SK-N-SH (cell line): ENCODE measurements around the gene KCNK18. TPM values are rescaled to one million over a fixed set of nuclear protein-coding genes. Genes with fewer than 3 reads are reported as not detected.
A peak's percentile ranks its signal among the peaks of the same experiment; 100 is the strongest.

Experiments
- CTCF ChIA-PET: fragments of 300-600, 350-600 bp; formaldehyde crosslinking; extraction: SDS; loops from one replicate; lab custom pipeline; 2021; lab: Yijun Ruan, JAX
- POLR2A ChIA-PET: fragments of 350-600 bp; sonication (Branson Sonifier 250); formaldehyde crosslinking; extraction: SDS; loops from one replicate; lab custom pipeline; 2020; ENCODE audit warnings: antibody characterized with exemption, inconsistent platforms; lab: Yijun Ruan, JAX
- DNase-seq: peaks from one replicate; pipeline ENCODE4 v3.0.0; 2012
- H2AFZ ChIP-seq: fragments of 200-600 bp; sonication (generic); 2 replicates; pipeline ENCODE4 v1.8.1; 2016; ENCODE audit warnings: antibody characterized with exemption, mild to moderate bottlenecking, low read depth
- H3F3A ChIP-seq: fragments of 200-600 bp; sonication (generic); replicated peaks from 2 replicates; pipeline ENCODE3; 2016; ENCODE audit warnings: antibody characterized with exemption, mild to moderate bottlenecking; ENCODE audit not compliant: insufficient read depth
- H3K27ac ChIP-seq, 2 experiments: fragments of 200-500 bp in 1 of 2; fragments of 200-600 bp in 1 of 2; sonication (Bioruptor generic) in 1 of 2; sonication (generic), shearing (Covaris generic) in 1 of 2; 2 replicates each; pipeline versions ENCODE4 v1.5.1 to v1.6.1; 2014 to 2016; ENCODE audit warnings: low read depth in 2 of 2, inconsistent platforms in 1 of 2, low read length in 1 of 2, mild to moderate bottlenecking in 1 of 2, mixed read lengths in 1 of 2
- H3K27me3 ChIP-seq: fragments of 200-600 bp; sonication (generic), shearing (Covaris generic); 2 replicates; pipeline ENCODE4 v1.6.1; 2016; ENCODE audit warnings: mixed run types; ENCODE audit not compliant: insufficient read depth
- H3K36me3 ChIP-seq, 2 experiments: fragments of 200-500 bp in 1 of 2; fragments of 200-600 bp in 1 of 2; sonication (Bioruptor generic) in 1 of 2; sonication (generic) in 1 of 2; replicated peaks in 1 of 2; 2 replicates each; pipeline versions ENCODE3 to v1.5.1; 2014 to 2016; ENCODE audit warnings: low read length in 1 of 2, mild to moderate bottlenecking in 1 of 2; ENCODE audit not compliant: insufficient read depth in 2 of 2, control insufficient read depth in 1 of 2
- H3K4me1 ChIP-seq, 2 experiments: fragments of 200-500 bp in 1 of 2; fragments of 200-600 bp in 1 of 2; sonication (Bioruptor generic) in 1 of 2; sonication (generic), shearing (Covaris generic) in 1 of 2; 2 replicates each; pipeline versions ENCODE4 v1.5.1 to v1.6.1; 2014 to 2016; ENCODE audit warnings: low read depth in 1 of 2, low read length in 1 of 2, mixed run types in 1 of 2; ENCODE audit not compliant: insufficient read depth in 2 of 2, control insufficient read depth in 1 of 2
- H3K4me2 ChIP-seq: fragments of 200-600 bp; sonication (generic), shearing (Covaris generic); 2 replicates; pipeline ENCODE4 v1.6.1; 2017; ENCODE audit warnings: mixed run types
- H3K4me3 ChIP-seq, 2 experiments: fragments of 200-500 bp in 1 of 2; fragments of 200-600 bp in 1 of 2; sonication (Bioruptor generic) in 1 of 2; sonication (generic), shearing (Covaris generic) in 1 of 2; 2 replicates each; pipeline versions ENCODE4 v1.5.1 to v1.8.1; 2014 to 2016; ENCODE audit warnings: low read depth in 2 of 2, inconsistent platforms in 1 of 2, low read length in 1 of 2, mild to moderate bottlenecking in 1 of 2, mixed read lengths in 1 of 2, moderate library complexity in 1 of 2
- H3K79me2 ChIP-seq: fragments of 200-600 bp; sonication (generic); 2 replicates; pipeline ENCODE4 v1.8.1; 2017; ENCODE audit warnings: mild to moderate bottlenecking; ENCODE audit not compliant: insufficient read depth
- H3K9ac ChIP-seq: fragments of 200-600 bp; sonication (generic); 2 replicates; pipeline ENCODE4 v1.6.1; 2017; ENCODE audit warnings: mixed run types
- H3K9me2 ChIP-seq: fragments of 200-600 bp; sonication (generic); 2 replicates; pipeline ENCODE4 v1.6.1; 2017; ENCODE audit warnings: mixed run types
- H3K9me3 ChIP-seq: fragments of 200-600 bp; sonication (generic); 2 replicates; pipeline ENCODE4 v1.6.1; 2017; ENCODE audit warnings: mixed run types, mild to moderate bottlenecking, moderate library complexity
- H4K20me1 ChIP-seq: fragments of 200-600 bp; sonication (generic); 2 replicates; pipeline ENCODE4 v1.6.1; 2017; ENCODE audit warnings: mild to moderate bottlenecking, mixed run types; ENCODE audit not compliant: insufficient read depth
- CTCF ChIP-seq: fragments of 200-600 bp; sonication (generic); IDR thresholded peaks from 2 replicates; pipeline ENCODE4 v1.6.1; 2017; ENCODE audit warnings: antibody characterized with exemption, mild to moderate bottlenecking, moderate library complexity
- ELF1 ChIP-seq: IDR thresholded peaks from 2 replicates; pipeline ENCODE4 v1.4.0; 2012
- FOSL2 ChIP-seq: IDR thresholded peaks from 2 replicates; pipeline ENCODE4 v1.4.0; 2012; ENCODE audit warnings: low read depth, mild to moderate bottlenecking, moderate library complexity, borderline replicate concordance
- FOXJ3 ChIP-seq: sonication (generic); formaldehyde crosslinking; IDR thresholded peaks from 2 replicates; pipeline ENCODE4 v1.5.1; 2020; ENCODE audit warnings: mild to moderate bottlenecking, missing genetic modification reagents
- GABPA ChIP-seq: IDR thresholded peaks from 2 replicates; pipeline ENCODE4 v1.4.0; 2012; ENCODE audit warnings: low read depth, mild to moderate bottlenecking
- IRF3 ChIP-seq: fragments of 150-350 bp; IDR thresholded peaks from 2 replicates; pipeline ENCODE4 v1.6.1; 2016; ENCODE audit warnings: mild to moderate bottlenecking, low read depth, low read length
- JUND ChIP-seq: IDR thresholded peaks from 2 replicates; pipeline ENCODE4 v1.4.0; 2012
- MEF2A ChIP-seq: IDR thresholded peaks from 2 replicates; pipeline ENCODE4 v1.4.0; 2012; ENCODE audit warnings: low read depth, borderline replicate concordance
- NFIC ChIP-seq: IDR thresholded peaks from 2 replicates; pipeline ENCODE4 v1.4.0; 2012; ENCODE audit warnings: borderline replicate concordance
- NRF1 ChIP-seq: IDR thresholded peaks from 2 replicates; pipeline ENCODE4 v1.6.1; 2012; ENCODE audit warnings: low read depth, mild to moderate bottlenecking, low read length
- PBX3 ChIP-seq: IDR thresholded peaks from 2 replicates; pipeline ENCODE4; 2012
- POLR2AphosphoS5 ChIP-seq: IDR thresholded peaks from 2 replicates; pipeline ENCODE4 v1.6.1; 2012; ENCODE audit warnings: low read depth, low read length
- RAD21 ChIP-seq: IDR thresholded peaks from 2 replicates; pipeline ENCODE4 v1.6.1; 2012; ENCODE audit warnings: mild to moderate bottlenecking, low read length
- RCOR1 ChIP-seq: fragments of 150-350 bp; IDR thresholded peaks from 2 replicates; pipeline ENCODE4 v1.6.1; 2017; ENCODE audit warnings: antibody characterized with exemption, low read length
- RXRA ChIP-seq: IDR thresholded peaks from 2 replicates; pipeline ENCODE4 v1.4.0; 2012; ENCODE audit warnings: low read depth, mild to moderate bottlenecking, borderline replicate concordance
- SMC3 ChIP-seq: IDR thresholded peaks from 2 replicates; pipeline ENCODE4 v1.6.1; 2012; ENCODE audit warnings: low read depth, low read length, improper control_type of control experiment
- TAF1 ChIP-seq: IDR thresholded peaks from 2 replicates; pipeline ENCODE4 v1.6.1; 2012; ENCODE audit warnings: low read depth, mild to moderate bottlenecking, low read length, moderate library complexity, borderline replicate concordance
- TCF12 ChIP-seq: IDR thresholded peaks from 2 replicates; pipeline ENCODE4 v1.4.0; 2012
- TEAD4 ChIP-seq: IDR thresholded peaks from 2 replicates; pipeline ENCODE4 v1.4.0; 2012; ENCODE audit warnings: mild to moderate bottlenecking, borderline replicate concordance; ENCODE audit not compliant: insufficient read depth
- USF1 ChIP-seq: IDR thresholded peaks from 2 replicates; pipeline ENCODE4 v1.4.0; 2012; ENCODE audit warnings: low read depth, borderline replicate concordance
- YY1 ChIP-seq: IDR thresholded peaks from 2 replicates; pipeline ENCODE4 v1.4.0; 2012; ENCODE audit warnings: low read depth, mild to moderate bottlenecking
- WGBS: methylation state at CpG from one replicate; pipeline ENCODE4 v1.1.6; 2017; ENCODE audit warnings: low lambda C conversion rate; 5-methylcytosine and 5-hydroxymethylcytosine counted together
- polyA plus RNA-seq, 3 experiments: library from polyadenylated mRNA; depleted of rRNA; stranded (reverse); fragments of >200 nt; gene quantifications; 2 replicates each; pipeline ENCODE4 v1.2.3, GENCODE V29; 2012

The KCNK18 gene
- polyA plus RNA-seq, 1 of the 3 experiments (the other 2 are of a cell fraction) = not detected

GRCh38 chr10:117216028-117216427 is 18.7 kb downstream of the KCNK18 start:
- peaks cover 0 to 12% of the 10 kb centered on the region in 2 experiments; a peak in 1 of 4 replicates for H3K4me1 ChIP-seq
- DNase-seq = no peak
- no peaks in the 10 kb centered on the region for H3K27me3 ChIP-seq
- no peak for TF ChIP-seq ELF1
- no peak for TF ChIP-seq NFIC
- TF ChIP-seq NRF1 = no peak
- no peak for TF ChIP-seq JUND
- TF ChIP-seq TEAD4 = no peak
- TF ChIP-seq SMC3 = no peak
- no peak for TF ChIP-seq TAF1
- TF ChIP-seq IRF3 = no peak
- no peak for TF ChIP-seq CTCF
- TF ChIP-seq RCOR1 = no peak
- TF ChIP-seq TCF12 = no peak
- TF ChIP-seq, all 33 proteins: peak for 0
- Histone ChIP-seq H3K36me3 (no peaks in the 10 kb centered on the region), H3K4me3 (peak overlapping the region; percentile 59 to 66; a peak in 3 of 4 replicates), H3F3A (no peaks in the 10 kb centered on the region), H3K79me2 (no peaks in the 10 kb centered on the region), H3K27ac (no peak overlapping the region), H3K9ac (no peak overlapping the region), H3K9me2 (no peaks in the 10 kb centered on the region), H3K9me3 (no peaks in the 10 kb centered on the region), H3K4me2 (peak overlapping the region; percentile 97), H4K20me1 (no peaks in the 10 kb centered on the region), H2AFZ (peak overlapping the region; percentile 79; the same call in 1 of the 2 replicates)
- WGBS = 48% methylated on average over 9 of the region's 15 CpGs
- POLR2A ChIA-PET = no interaction called here
- CTCF ChIA-PET = interaction anchor here (0.6 to 14.2 kb wide), 95 partner anchors 8 to 1048 kb away, joined by 3 to 534 read pairs (median 5); partner anchors contain the start of genes KCNK18 and SLC18A2

- H3K9ac ChIP-seq = 0 out of 2 replicates have a peak overlapping the region, but pooled peaks have one; percentile 25
- no peaks in the 10 kb centered on the region for H3K36me3 ChIP-seq
- H2AFZ ChIP-seq = peak overlapping the region; percentile 79
- peaks cover 0 to 17% of the 10 kb centered on the region in 2 experiments; a peak in 1 of 4 replicates for H3K4me1 ChIP-seq
- ChIA-PET POLR2A (interaction anchor here (1.0 kb wide), 1 partner anchor 103 kb away, joined by 4 read pairs; no protein-coding TSS in a partner anchor), CTCF (interaction anchor here (0.6 to 14.2 kb wide), 103 partner anchors 9 to 862 kb away, joined by 3 to 534 read pairs (median 5); partner anchors contain the start of genes KCNK18 and SLC18A2)
- H3K4me2 ChIP-seq = peak overlapping the region; percentile 97
- H3K27me3 ChIP-seq = no peaks in the 10 kb centered on the region
- WGBS = 0% methylated on average over 20 of the region's 52 CpGs
- no peaks in the 10 kb centered on the region for H3K79me2 ChIP-seq
- peak overlapping the region; percentile 59 to 66 for H3K4me3 ChIP-seq
- H3K27ac ChIP-seq = no peak overlapping the region
- no peaks in the 10 kb centered on the region for H3K9me3 ChIP-seq
- peak; percentile 94 for DNase-seq
- no peaks in the 10 kb centered on the region for H3F3A ChIP-seq
- no peaks in the 10 kb centered on the region for H3K9me2 ChIP-seq
- no peaks in the 10 kb centered on the region for H4K20me1 ChIP-seq
- no peak for TF ChIP-seq TEAD4
- TF ChIP-seq FOXJ3 (CRISPR knock-in tag) = no peak
- no peak for TF ChIP-seq TAF1
- peak; percentile 25; the same call in 1 of the 2 replicates for TF ChIP-seq RCOR1
- no peak for TF ChIP-seq USF1
- 0 out of 2 replicates have a peak, but pooled peaks have one; percentile 31 for TF ChIP-seq YY1
- no peak for TF ChIP-seq FOSL2
- peak; percentile 90 for TF ChIP-seq RAD21
- 0 out of 2 replicates have a peak, but pooled peaks have one; percentile 10 for TF ChIP-seq ELF1
- TF ChIP-seq RXRA = no peak
- TF ChIP-seq PBX3 = no peak
- TF ChIP-seq GABPA = no peak
- no peak for TF ChIP-seq POLR2AphosphoS5
- TF ChIP-seq NFIC = no peak
- TF ChIP-seq SMC3 = peak; percentile 99
- TF ChIP-seq MEF2A = no peak
These were observed 19.4 kb downstream of the KCNK18 start for GRCh38 chr10:117216611-117217195.
